ENCODE results near the gene CTSW. TPM values are rescaled to one million over a fixed set of nuclear protein-coding genes. Genes with fewer than 3 reads are reported as not detected.
A peak's percentile ranks its signal among the peaks of the same experiment; 100 is the strongest.

The CTSW gene
- total RNA-seq, 1 donor = not detected

- peaks cover 86% of the 10 kb centered on the region for H3K79me2 ChIP-seq (ENCODE audit: insufficient read depth, low read length)
- TF ChIP-seq, protein P1, sequence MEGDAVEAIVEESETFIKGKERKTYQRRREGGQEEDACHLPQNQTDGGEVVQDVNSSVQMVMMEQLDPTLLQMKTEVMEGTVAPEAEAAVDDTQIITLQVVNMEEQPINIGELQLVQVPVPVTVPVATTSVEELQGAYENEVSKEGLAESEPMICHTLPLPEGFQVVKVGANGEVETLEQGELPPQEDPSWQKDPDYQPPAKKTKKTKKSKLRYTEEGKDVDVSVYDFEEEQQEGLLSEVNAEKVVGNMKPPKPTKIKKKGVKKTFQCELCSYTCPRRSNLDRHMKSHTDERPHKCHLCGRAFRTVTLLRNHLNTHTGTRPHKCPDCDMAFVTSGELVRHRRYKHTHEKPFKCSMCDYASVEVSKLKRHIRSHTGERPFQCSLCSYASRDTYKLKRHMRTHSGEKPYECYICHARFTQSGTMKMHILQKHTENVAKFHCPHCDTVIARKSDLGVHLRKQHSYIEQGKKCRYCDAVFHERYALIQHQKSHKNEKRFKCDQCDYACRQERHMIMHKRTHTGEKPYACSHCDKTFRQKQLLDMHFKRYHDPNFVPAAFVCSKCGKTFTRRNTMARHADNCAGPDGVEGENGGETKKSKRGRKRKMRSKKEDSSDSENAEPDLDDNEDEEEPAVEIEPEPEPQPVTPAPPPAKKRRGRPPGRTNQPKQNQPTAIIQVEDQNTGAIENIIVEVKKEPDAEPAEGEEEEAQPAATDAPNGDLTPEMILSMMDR (IDR thresholded peaks at IDR 0.05; ENCODE audit: extremely low read depth, low read depth, low read length) = no peak
- H3K4me2 ChIP-seq (ENCODE audit: insufficient read depth, low read length) = peak overlapping the region; percentile 81
- H3K9me3 ChIP-seq (ENCODE audit: low read depth, low read length) = no peaks in the 10 kb centered on the region
- peaks cover 74% of the 10 kb centered on the region for H3K4me1 ChIP-seq (ENCODE audit: insufficient read depth, low read length)
- peak; percentile 87 for DNase-seq (ENCODE audit: insufficient read length, low spot score, missing footprints)
- peaks cover 58% of the 10 kb centered on the region for H3K36me3 ChIP-seq (ENCODE audit: insufficient read depth, low read length)
- H3K4me3 ChIP-seq (ENCODE audit: insufficient read depth, low read length) = peak overlapping the region; percentile 95
- H3K27me3 ChIP-seq (ENCODE audit: insufficient read depth, low read length) = no peaks in the 10 kb centered on the region
- H2AFZ ChIP-seq (ENCODE audit: low read length) = no peak overlapping the region
- peaks cover 53% of the 10 kb centered on the region for H4K20me1 ChIP-seq (ENCODE audit: insufficient read depth, low read length)
- peak overlapping the region; percentile 86 for H3K27ac ChIP-seq (ENCODE audit: low read depth, low read length)
Observed at GRCh38 chr11:65896034-65896999, 16.7 kb downstream of the CTSW start.

- Histone ChIP-seq H3K4me2 (ENCODE audit: insufficient read depth, low read length) (peak overlapping the region; percentile 81), H3K79me2 (ENCODE audit: insufficient read depth, low read length) (peaks cover 80% of the 10 kb centered on the region), H2AFZ (ENCODE audit: low read length) (no peak overlapping the region), H3K27me3 (ENCODE audit: insufficient read depth, low read length) (no peaks in the 10 kb centered on the region), H4K20me1 (ENCODE audit: insufficient read depth, low read length) (peaks cover 46% of the 10 kb centered on the region), H3K9me3 (ENCODE audit: low read depth, low read length) (no peaks in the 10 kb centered on the region), H3K4me3 (ENCODE audit: insufficient read depth, low read length) (peak overlapping the region; percentile 95), H3K27ac (ENCODE audit: low read depth, low read length) (peak overlapping the region; percentile 86), H3K4me1 (ENCODE audit: insufficient read depth, low read length) (peaks cover 71% of the 10 kb centered on the region), H3K36me3 (ENCODE audit: insufficient read depth, low read length) (peaks cover 53% of the 10 kb centered on the region)
- peak; percentile 69 for DNase-seq (ENCODE audit: insufficient read length, low spot score, missing footprints)
- TF ChIP-seq, protein P1 (IDR thresholded peaks at IDR 0.05; ENCODE audit: extremely low read depth, low read depth, low read length) = no peak
Observed at GRCh38 chr11:65897020-65897471, 17.4 kb downstream of the CTSW start.

- H3K4me1 ChIP-seq (ENCODE audit: insufficient read depth, low read length) = peaks cover 71% of the 10 kb centered on the region
Observed at GRCh38 chr11:65898656-65899355, 19.2 kb downstream of the CTSW start.

More at GRCh38 chr11:65898656-65899355, 19.2 kb downstream of the CTSW start:
- no peak for DNase-seq (ENCODE audit: insufficient read length, low spot score, missing footprints)
- peak overlapping the region; percentile 95 for H3K4me3 ChIP-seq (ENCODE audit: insufficient read depth, low read length)
- peaks cover 66% of the 10 kb centered on the region for H3K79me2 ChIP-seq (ENCODE audit: insufficient read depth, low read length)
- no peaks in the 10 kb centered on the region for H3K27me3 ChIP-seq (ENCODE audit: insufficient read depth, low read length)
- H3K27ac ChIP-seq (ENCODE audit: low read depth, low read length) = peak overlapping the region; percentile 95
- no peaks in the 10 kb centered on the region for H3K9me3 ChIP-seq (ENCODE audit: low read depth, low read length)
- TF ChIP-seq, protein P1 (IDR thresholded peaks at IDR 0.05; ENCODE audit: extremely low read depth, low read depth, low read length) = no peak
- peaks cover 30% of the 10 kb centered on the region for H4K20me1 ChIP-seq (ENCODE audit: insufficient read depth, low read length)
- H3K36me3 ChIP-seq (ENCODE audit: insufficient read depth, low read length) = peaks cover 37% of the 10 kb centered on the region
- no peak overlapping the region for H2AFZ ChIP-seq (ENCODE audit: low read length)
- peak overlapping the region; percentile 81 for H3K4me2 ChIP-seq (ENCODE audit: insufficient read depth, low read length)

Data from osteoblast (primary cell).